HG02973 (cell line): ENCODE results near the gene ZNF503.

Experiments used
- ATAC-seq: cut with Tn5 transposase; IDR thresholded peaks from one replicate; pipeline ENCODE4 v1.9.1; 2021; ENCODE audit warnings: moderate library complexity; ENCODE audit not compliant: unreplicated experiment

The ZNF503 gene

GRCh38 chr10:75432176-75432575, 30.6 kb upstream of the ZNF503 start:
- no peak for ATAC-seq

- no peak for ATAC-seq
These were observed 29.9 kb upstream of the ZNF503 start, which contains the start of gene LRMDA for GRCh38 chr10:75431180-75432111. Gene LRMDA, plus strand, starts transcription at chr10:75431624.

- no peak for ATAC-seq
These were observed 28.6 kb upstream of the ZNF503 start for GRCh38 chr10:75430000-75430763.

- no peak for ATAC-seq
These were observed 27.7 kb upstream of the ZNF503 start for GRCh38 chr10:75429159-75429827.

GRCh38 chr10:75428434-75429158, 27.0 kb upstream of the ZNF503 start:
- ATAC-seq: no peak

- ATAC-seq: no peak
These were observed 26.4 kb upstream of the ZNF503 start for GRCh38 chr10:75427951-75428350.

- ATAC-seq: no peak
These were observed 25.3 kb upstream of the ZNF503 start for GRCh38 chr10:75426880-75427279.

- ATAC-seq: no peak
These were observed 23.9 kb upstream of the ZNF503 start for GRCh38 chr10:75425291-75426079.

GRCh38 chr10:75424571-75424970, 23.0 kb upstream of the ZNF503 start:
- no peak for ATAC-seq

- no peak for ATAC-seq
These were observed 21.3 kb upstream of the ZNF503 start for GRCh38 chr10:75422913-75423312.

GRCh38 chr10:75418712-75419111, 17.1 kb upstream of the ZNF503 start:
- no peak for ATAC-seq

GRCh38 chr10:75418293-75418692, 16.7 kb upstream of the ZNF503 start:
- ATAC-seq: no peak

- ATAC-seq: no peak
These were observed 16.0 kb upstream of the ZNF503 start for GRCh38 chr10:75417522-75417927.

GRCh38 chr10:75414527-75414926, 13.0 kb upstream of the ZNF503 start:
- no peak for ATAC-seq

GRCh38 chr10:75410132-75411005, 8.8 kb upstream of the ZNF503 start:
- ATAC-seq: no peak

GRCh38 chr10:75408911-75409885, 7.6 kb upstream of the ZNF503 start:
- ATAC-seq: no peak

GRCh38 chr10:75408509-75408875, 6.9 kb upstream of the ZNF503 start:
- no peak for ATAC-seq
